HG03066 (cell line): Measurements from ENCODE around the gene GOLGA3.
"Not testable (repeated sequence)": the region's sequence is repeated elsewhere in the genome, so short reads cannot be mapped to it uniquely, and the experiment has no call there.

Experiments used
- ATAC-seq: cut with Tn5 transposase; IDR thresholded peaks from one replicate; pipeline ENCODE4 v1.9.1; 2021; ENCODE audit warnings: low read depth; ENCODE audit not compliant: unreplicated experiment

GOLGA3 gene

GRCh38 chr12:132828706-132829534 lies at the start of gene GOLGA3:
TSS of gene GOLGA3 (minus strand) at chr12:132828869. CDS start at chr12:132822128, 6,741 bp downstream.
- peak; percentile 93 for ATAC-seq

GRCh38 chr12:132874620-132875019 lies 46.0 kb upstream of the GOLGA3 start:
- not testable (repeated sequence) for ATAC-seq

GRCh38 chr12:132874175-132874574 lies 45.5 kb upstream of the GOLGA3 start:
- no peak for ATAC-seq

GRCh38 chr12:132873724-132874123 lies 45.1 kb upstream of the GOLGA3 start:
- ATAC-seq = no peak

- no peak for ATAC-seq
Measured at GRCh38 chr12:132872975-132873421, 44.3 kb upstream of the GOLGA3 start.

GRCh38 chr12:132872073-132872855 lies 43.6 kb upstream of the GOLGA3 start:
- no peak for ATAC-seq

- ATAC-seq = no peak
Measured at GRCh38 chr12:132869551-132869950, 40.9 kb upstream of the GOLGA3 start.

- no peak for ATAC-seq
Measured at GRCh38 chr12:132866251-132866828, 37.7 kb upstream of the GOLGA3 start.

GRCh38 chr12:132861558-132861957 lies 32.9 kb upstream of the GOLGA3 start:
- ATAC-seq = no peak

GRCh38 chr12:132858718-132859266 lies 30.1 kb upstream of the GOLGA3 start:
- no peak for ATAC-seq

GRCh38 chr12:132857019-132857418 lies 28.4 kb upstream of the GOLGA3 start:
- ATAC-seq = not testable (repeated sequence)

GRCh38 chr12:132856581-132856980 lies 27.9 kb upstream of the GOLGA3 start:
- ATAC-seq = no peak

- not testable (repeated sequence) for ATAC-seq
Measured at GRCh38 chr12:132855211-132855610, 26.5 kb upstream of the GOLGA3 start.

- no peak for ATAC-seq
Measured at GRCh38 chr12:132853285-132854092, 24.8 kb upstream of the GOLGA3 start.

GRCh38 chr12:132852496-132852895 lies 23.8 kb upstream of the GOLGA3 start:
- no peak for ATAC-seq

GRCh38 chr12:132851465-132851864 lies 22.8 kb upstream of the GOLGA3 start:
- no peak for ATAC-seq

- ATAC-seq = no peak
Measured at GRCh38 chr12:132850291-132850690, 21.6 kb upstream of the GOLGA3 start.

- no peak for ATAC-seq
Measured at GRCh38 chr12:132848521-132848920, 19.9 kb upstream of the GOLGA3 start.

GRCh38 chr12:132847363-132848356 lies 19.0 kb upstream of the GOLGA3 start:
- no peak for ATAC-seq
